Nephron progenitor cell (in vitro differentiated cells): Measurements from ENCODE around the gene RAI1.

Source experiments
- DNase-seq: peaks from one replicate; pipeline ENCODE4 v3.0.0; 2021
- H3K27ac Mint-ChIP-seq: 2 replicates; pipeline ENCODE4 v1.8.0; 2021; ENCODE audit warnings: mild to moderate bottlenecking, moderate library complexity, mixed read lengths
- H3K27me3 Mint-ChIP-seq: 2 replicates; pipeline ENCODE4 v1.8.0; 2021; ENCODE audit warnings: mild to moderate bottlenecking, low read depth, mixed read lengths; ENCODE audit not compliant: poor library complexity
- H3K36me3 Mint-ChIP-seq: 2 replicates; pipeline ENCODE4 v1.8.0; 2021; ENCODE audit warnings: low read depth, mixed read lengths
- H3K4me1 Mint-ChIP-seq: 2 replicates; pipeline ENCODE4 v1.8.0; 2021; ENCODE audit warnings: mixed read lengths
- H3K4me3 Mint-ChIP-seq: 2 replicates; pipeline ENCODE4 v1.8.0; 2021; ENCODE audit warnings: mild to moderate bottlenecking, moderate library complexity, mixed read lengths
- H3K9me3 Mint-ChIP-seq: 2 replicates; pipeline ENCODE4 v1.8.0; 2021; ENCODE audit warnings: mild to moderate bottlenecking, moderate library complexity, mixed read lengths
- TF ChIP-seq, protein P1 (sequence below): fragments of 200-600 bp; sonication (generic); IDR thresholded peaks from 2 replicates; pipeline ENCODE4 v1.5.0; 2021; ENCODE audit warnings: antibody characterized with exemption

RAI1 gene

DNA sequence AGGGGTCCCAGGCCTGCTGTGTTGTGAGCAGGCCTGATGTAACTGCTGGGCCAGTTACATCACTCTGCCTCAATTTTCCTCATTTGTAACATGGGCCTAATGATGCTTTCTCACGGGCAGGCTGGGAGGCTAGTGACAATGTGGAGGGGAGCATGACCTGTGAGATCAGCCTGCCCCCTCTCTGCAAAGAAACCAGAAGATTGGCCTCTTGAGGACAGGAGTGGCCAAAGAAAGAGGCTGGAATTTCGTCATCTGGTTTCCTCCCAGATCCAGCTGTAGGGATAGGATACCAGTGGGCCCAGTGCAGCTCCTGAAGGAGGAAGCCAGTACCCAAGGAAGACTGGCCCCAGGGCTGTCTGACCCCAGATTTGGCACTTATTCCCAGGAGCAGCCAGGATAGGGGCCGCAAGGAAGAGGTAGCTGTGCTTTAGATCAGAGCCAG lies 156.1 kb downstream of the RAI1 start:
- H3K27me3 Mint-ChIP-seq = peaks cover 5% of the 10 kb centered on the region
- H3K4me1 Mint-ChIP-seq = peaks cover 69% of the 10 kb centered on the region
- TF ChIP-seq, protein P1, sequence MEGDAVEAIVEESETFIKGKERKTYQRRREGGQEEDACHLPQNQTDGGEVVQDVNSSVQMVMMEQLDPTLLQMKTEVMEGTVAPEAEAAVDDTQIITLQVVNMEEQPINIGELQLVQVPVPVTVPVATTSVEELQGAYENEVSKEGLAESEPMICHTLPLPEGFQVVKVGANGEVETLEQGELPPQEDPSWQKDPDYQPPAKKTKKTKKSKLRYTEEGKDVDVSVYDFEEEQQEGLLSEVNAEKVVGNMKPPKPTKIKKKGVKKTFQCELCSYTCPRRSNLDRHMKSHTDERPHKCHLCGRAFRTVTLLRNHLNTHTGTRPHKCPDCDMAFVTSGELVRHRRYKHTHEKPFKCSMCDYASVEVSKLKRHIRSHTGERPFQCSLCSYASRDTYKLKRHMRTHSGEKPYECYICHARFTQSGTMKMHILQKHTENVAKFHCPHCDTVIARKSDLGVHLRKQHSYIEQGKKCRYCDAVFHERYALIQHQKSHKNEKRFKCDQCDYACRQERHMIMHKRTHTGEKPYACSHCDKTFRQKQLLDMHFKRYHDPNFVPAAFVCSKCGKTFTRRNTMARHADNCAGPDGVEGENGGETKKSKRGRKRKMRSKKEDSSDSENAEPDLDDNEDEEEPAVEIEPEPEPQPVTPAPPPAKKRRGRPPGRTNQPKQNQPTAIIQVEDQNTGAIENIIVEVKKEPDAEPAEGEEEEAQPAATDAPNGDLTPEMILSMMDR = no peak
- H3K4me3 Mint-ChIP-seq = peak overlapping the region; percentile 90
- H3K36me3 Mint-ChIP-seq = peaks cover 7% of the 10 kb centered on the region
- no peak for DNase-seq
- no peaks in the 10 kb centered on the region for H3K9me3 Mint-ChIP-seq
- H3K27ac Mint-ChIP-seq = peak overlapping the region; percentile 97

DNA sequence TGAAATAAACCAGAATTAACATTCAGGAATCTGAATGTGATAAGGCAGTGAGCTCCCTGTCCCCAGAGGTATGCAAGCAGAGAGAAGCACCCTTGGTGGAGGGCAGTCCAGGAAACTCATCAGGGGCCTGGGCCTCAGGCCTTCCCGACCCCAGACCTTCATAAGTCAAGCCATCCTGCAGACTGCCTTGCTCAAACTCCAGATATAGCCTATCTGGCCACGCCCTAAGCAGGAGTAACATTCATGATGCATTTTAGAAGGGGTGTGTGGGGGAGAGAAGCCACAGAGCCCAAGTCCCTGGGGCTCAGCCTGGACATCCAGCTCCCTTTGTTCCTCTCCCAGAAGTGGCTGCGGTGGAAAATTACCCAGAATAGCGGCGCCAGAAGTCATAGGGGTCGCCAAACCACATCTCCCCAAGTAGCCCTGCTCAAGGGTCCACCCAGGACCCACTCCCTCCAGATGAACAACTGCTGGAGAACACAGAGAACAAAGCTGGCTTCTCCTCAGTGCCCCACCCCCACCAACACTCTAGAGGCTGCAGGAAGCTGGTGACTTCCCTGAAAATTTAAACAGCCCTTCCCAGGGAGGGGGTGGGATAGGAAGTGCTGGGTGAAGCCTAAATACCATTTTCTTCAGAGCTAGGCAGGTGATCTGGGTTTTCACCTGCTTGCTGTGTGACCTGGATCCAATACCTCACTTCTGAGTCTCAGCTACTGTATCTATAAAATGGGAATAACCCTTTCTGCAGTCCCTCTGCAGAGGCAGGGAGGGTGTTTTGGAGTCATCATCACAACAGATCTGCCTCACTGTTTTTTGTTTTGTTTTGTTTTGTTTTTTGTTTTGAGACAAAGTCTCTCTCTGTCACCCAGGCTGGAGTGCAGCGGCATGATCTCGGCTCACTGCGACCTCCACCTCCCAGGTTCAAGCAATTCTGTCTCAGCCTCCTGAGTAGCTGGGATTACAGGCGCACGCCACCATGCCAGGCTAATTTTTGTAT lies 157.0 kb downstream of the RAI1 start:
- Mint-ChIP-seq H3K27ac (peak overlapping the region; percentile 97), H3K36me3 (peaks cover 6% of the 10 kb centered on the region), H3K9me3 (no peaks in the 10 kb centered on the region), H3K4me1 (peaks cover 67% of the 10 kb centered on the region), H3K27me3 (peaks cover 2% of the 10 kb centered on the region), H3K4me3 (peak overlapping the region; percentile 62)
- TF ChIP-seq, protein P1 = no peak
- no peak for DNase-seq

DNA sequence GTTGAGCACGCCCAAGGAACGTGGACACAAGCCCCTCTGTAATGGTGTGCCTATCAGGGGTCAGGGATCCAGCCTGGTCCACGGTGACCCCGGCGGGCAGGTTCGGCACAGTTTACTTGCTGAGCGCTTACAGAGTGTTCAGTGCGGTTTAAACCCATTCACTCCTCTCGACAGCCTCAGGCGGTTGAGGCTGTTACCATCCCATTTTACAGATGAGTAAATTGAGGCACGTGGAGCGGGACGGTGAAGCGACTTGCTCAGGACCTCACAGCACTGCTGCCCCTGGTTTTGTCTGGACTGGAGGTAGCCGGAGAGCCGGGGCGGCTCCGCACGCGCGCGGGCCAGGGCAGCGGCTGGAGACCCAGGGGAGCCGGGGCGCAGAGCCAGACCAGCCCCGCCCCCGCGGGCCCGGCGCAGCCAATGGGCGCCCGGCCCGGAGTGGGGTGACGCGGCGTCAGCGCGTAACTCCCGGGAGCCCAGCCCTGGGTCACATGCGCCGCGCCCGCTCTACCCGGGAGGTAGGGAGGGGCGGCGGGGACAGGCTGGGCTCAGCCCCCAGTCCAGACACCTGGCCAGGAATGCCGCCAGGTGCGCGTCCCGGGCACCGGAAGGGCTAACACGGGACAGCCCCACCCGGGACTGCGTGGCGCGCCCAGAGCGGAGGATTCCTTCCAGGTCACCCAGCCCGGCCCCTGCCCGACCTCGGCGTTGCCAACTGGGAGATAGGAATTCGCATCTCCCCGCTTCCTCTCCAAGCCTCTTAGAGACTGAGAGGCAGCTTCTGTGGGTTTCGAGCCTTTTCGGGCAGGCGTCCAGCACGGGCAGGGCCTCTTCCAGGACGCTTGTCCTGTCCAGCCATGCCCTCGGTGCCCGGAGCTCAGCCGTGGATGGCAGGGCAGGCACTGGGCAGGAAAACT lies 158.8 kb downstream of the RAI1 start:
- DNase-seq = peak; percentile 83
- Mint-ChIP-seq H3K4me1 (peaks cover 50% of the 10 kb centered on the region), H3K4me3 (peak overlapping the region; percentile 62), H3K27ac (peak overlapping the region; percentile 81), H3K36me3 (no peaks in the 10 kb centered on the region), H3K27me3 (no peaks in the 10 kb centered on the region), H3K9me3 (no peaks in the 10 kb centered on the region)
- TF ChIP-seq, protein P1 = no peak

DNA sequence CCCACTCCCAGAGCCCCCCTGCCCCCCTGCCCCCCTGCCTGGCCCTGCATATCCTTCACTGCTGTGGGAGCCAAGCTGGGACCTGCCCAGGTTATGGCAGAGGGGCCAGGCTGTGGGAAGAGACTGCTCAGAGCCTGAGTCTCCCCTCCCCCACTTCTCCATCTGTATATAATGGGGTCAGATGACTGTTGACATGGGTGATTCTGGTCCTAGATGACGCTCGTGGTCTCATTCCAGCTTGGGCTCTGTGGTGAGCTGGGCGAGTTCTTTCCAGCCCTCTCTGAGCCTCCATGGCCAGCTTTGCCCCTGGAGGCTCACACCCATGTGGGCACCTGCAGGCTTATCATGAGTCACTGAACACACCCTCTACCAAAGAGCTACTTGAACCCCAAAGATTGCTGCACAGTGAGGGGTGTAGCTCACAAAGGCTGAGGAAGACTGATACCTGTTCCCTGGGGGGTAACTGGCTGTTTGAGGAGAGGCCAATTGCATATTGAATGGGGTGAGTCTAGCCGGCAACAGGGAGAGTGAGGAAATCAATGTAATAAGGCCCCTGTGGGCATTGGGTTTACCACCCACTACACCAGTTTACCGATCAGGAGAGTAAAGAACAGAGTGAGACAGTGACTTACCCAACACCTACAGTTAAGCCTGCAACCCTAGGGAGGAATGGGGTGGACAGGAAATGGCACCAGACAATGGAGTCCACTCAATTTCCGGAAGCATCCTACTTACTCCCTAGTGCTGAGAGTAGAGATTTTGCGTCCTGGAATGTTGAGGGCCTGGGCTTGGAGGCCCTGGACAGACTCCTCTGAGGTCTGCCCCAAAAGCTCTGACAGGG lies 159.7 kb downstream of the RAI1 start:
- H3K9me3 Mint-ChIP-seq = no peaks in the 10 kb centered on the region
- peak; percentile 39 for DNase-seq
- H3K4me3 Mint-ChIP-seq = peak overlapping the region; percentile 65

DNA sequence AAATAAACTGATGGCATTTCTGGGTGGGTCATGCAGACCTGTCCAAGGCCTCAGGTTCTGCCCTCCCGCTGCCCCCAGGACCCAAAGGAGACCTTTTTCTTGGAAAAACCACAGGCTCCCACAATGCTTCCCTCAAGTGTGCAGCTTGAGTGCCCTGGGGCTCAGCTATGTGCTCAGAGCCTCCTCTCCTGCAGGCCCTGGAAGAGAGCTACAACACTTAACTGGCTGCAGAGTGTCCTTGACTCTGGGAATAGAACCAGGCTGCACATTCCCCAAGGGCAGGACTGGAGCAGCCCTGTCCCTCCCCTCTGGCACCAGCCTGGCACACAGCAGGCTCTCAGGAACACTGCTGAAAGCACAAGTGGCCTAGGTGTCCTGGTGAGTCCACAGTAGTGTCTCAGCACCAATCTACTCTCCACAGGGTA lies 160.4 kb downstream of the RAI1 start:
- DNase-seq = no peak
- peaks cover 46% of the 10 kb centered on the region for H3K4me1 Mint-ChIP-seq
- H3K36me3 Mint-ChIP-seq = no peaks in the 10 kb centered on the region
- H3K27me3 Mint-ChIP-seq = peaks cover 4% of the 10 kb centered on the region
- no peak overlapping the region for H3K4me3 Mint-ChIP-seq
- TF ChIP-seq, protein P1 = no peak
- no peak overlapping the region for H3K27ac Mint-ChIP-seq
- no peaks in the 10 kb centered on the region for H3K9me3 Mint-ChIP-seq

More for the DNA sequence above, 159.7 kb downstream of the RAI1 start:
- Mint-ChIP-seq H3K4me1 (peaks cover 41% of the 10 kb centered on the region), H3K27ac (peak overlapping the region; percentile 93), H3K36me3 (no peaks in the 10 kb centered on the region), H3K27me3 (no peaks in the 10 kb centered on the region)
- TF ChIP-seq, protein P1 = no peak
